ENCODE measurements around the gene FNIP1.

The FNIP1 gene

GRCh38 chr5:131747180-131748105, 49.4 kb downstream of the FNIP1 start:
- no peaks in the 10 kb centered on the region for H3K27me3 ChIP-seq (replicated peaks; ENCODE audit: insufficient read depth, low read length)
- H3K4me1 ChIP-seq (ENCODE audit: low read length): peaks cover 8% of the 10 kb centered on the region; the same call in 1 of the 2 replicates
- peaks cover 84% of the 10 kb centered on the region for H3K79me2 ChIP-seq (ENCODE audit: low read length)
- no peak overlapping the region for H3K4me2 ChIP-seq (ENCODE audit: low read depth, low read length)
- no peaks in the 10 kb centered on the region; the same call in none of the 2 replicates for H4K20me1 ChIP-seq (ENCODE audit: insufficient read depth, low read length)
- no peak for TF ChIP-seq EZH2 (optimal IDR thresholded peaks at IDR 0.05; ENCODE audit: low read depth, low read length)
- no peak for TF ChIP-seq EZH2phosphoT487 (IDR thresholded peaks at IDR 0.05; ENCODE audit: low read length)
- TF ChIP-seq, protein P1, sequence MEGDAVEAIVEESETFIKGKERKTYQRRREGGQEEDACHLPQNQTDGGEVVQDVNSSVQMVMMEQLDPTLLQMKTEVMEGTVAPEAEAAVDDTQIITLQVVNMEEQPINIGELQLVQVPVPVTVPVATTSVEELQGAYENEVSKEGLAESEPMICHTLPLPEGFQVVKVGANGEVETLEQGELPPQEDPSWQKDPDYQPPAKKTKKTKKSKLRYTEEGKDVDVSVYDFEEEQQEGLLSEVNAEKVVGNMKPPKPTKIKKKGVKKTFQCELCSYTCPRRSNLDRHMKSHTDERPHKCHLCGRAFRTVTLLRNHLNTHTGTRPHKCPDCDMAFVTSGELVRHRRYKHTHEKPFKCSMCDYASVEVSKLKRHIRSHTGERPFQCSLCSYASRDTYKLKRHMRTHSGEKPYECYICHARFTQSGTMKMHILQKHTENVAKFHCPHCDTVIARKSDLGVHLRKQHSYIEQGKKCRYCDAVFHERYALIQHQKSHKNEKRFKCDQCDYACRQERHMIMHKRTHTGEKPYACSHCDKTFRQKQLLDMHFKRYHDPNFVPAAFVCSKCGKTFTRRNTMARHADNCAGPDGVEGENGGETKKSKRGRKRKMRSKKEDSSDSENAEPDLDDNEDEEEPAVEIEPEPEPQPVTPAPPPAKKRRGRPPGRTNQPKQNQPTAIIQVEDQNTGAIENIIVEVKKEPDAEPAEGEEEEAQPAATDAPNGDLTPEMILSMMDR (IDR thresholded peaks at IDR 0.05; ENCODE audit: low read length): no peak
- no peak overlapping the region for H2AFZ ChIP-seq (ENCODE audit: low read length)
- H3K4me3 ChIP-seq (ENCODE audit: low read length): no peak overlapping the region
- H3K9ac ChIP-seq (ENCODE audit: low read length): no peak overlapping the region
- no peaks in the 10 kb centered on the region for H3K9me3 ChIP-seq (replicated peaks; ENCODE audit: insufficient read depth, low read length)
- no peaks in the 10 kb centered on the region for H3F3A ChIP-seq (ENCODE audit: insufficient read depth, low read length)
- no peak overlapping the region for H3K27ac ChIP-seq (ENCODE audit: low read length)
- no peaks in the 10 kb centered on the region for H3K36me3 ChIP-seq (replicated peaks; ENCODE audit: insufficient read depth, low read length)
- H3K9me2 ChIP-seq (replicated peaks; ENCODE audit: insufficient read depth, low read length): no peaks in the 10 kb centered on the region
- no peak for DNase-seq

GRCh38 chr5:131746423-131746822, 50.4 kb downstream of the FNIP1 start:
- no peaks in the 10 kb centered on the region for H3K27me3 ChIP-seq (replicated peaks; ENCODE audit: insufficient read depth, low read length)
- peaks cover 8% of the 10 kb centered on the region; the same call in 1 of the 2 replicates for H3K4me1 ChIP-seq (ENCODE audit: low read length)
- no peak overlapping the region for H3K9ac ChIP-seq (ENCODE audit: low read length)
- H3K79me2 ChIP-seq (ENCODE audit: low read length): peaks cover 82% of the 10 kb centered on the region
- no peaks in the 10 kb centered on the region for H3F3A ChIP-seq (ENCODE audit: insufficient read depth, low read length)
- no peaks in the 10 kb centered on the region for H3K9me3 ChIP-seq (replicated peaks; ENCODE audit: insufficient read depth, low read length)
- H3K36me3 ChIP-seq (replicated peaks; ENCODE audit: insufficient read depth, low read length): no peaks in the 10 kb centered on the region
- H2AFZ ChIP-seq (ENCODE audit: low read length): no peak overlapping the region
- no peak for DNase-seq
- TF ChIP-seq EZH2phosphoT487 (IDR thresholded peaks at IDR 0.05; ENCODE audit: low read length) (no peak), EZH2 (optimal IDR thresholded peaks at IDR 0.05; ENCODE audit: low read depth, low read length) (no peak)
- TF ChIP-seq, protein P1 (IDR thresholded peaks at IDR 0.05; ENCODE audit: low read length): no peak
- H3K4me3 ChIP-seq (ENCODE audit: low read length): no peak overlapping the region
- H4K20me1 ChIP-seq (ENCODE audit: insufficient read depth, low read length): no peaks in the 10 kb centered on the region; the same call in none of the 2 replicates
- no peak overlapping the region for H3K4me2 ChIP-seq (ENCODE audit: low read depth, low read length)
- no peak overlapping the region for H3K27ac ChIP-seq (ENCODE audit: low read length)
- H3K9me2 ChIP-seq (replicated peaks; ENCODE audit: insufficient read depth, low read length): no peaks in the 10 kb centered on the region

- Histone ChIP-seq H3K9me2 (replicated peaks; ENCODE audit: insufficient read depth, low read length) (no peaks in the 10 kb centered on the region), H2AFZ (ENCODE audit: low read length) (no peak overlapping the region), H3K27ac (ENCODE audit: low read length) (no peak overlapping the region), H3K4me3 (ENCODE audit: low read length) (no peak overlapping the region), H3K27me3 (replicated peaks; ENCODE audit: insufficient read depth, low read length) (no peaks in the 10 kb centered on the region), H3F3A (ENCODE audit: insufficient read depth, low read length) (no peaks in the 10 kb centered on the region), H3K4me1 (ENCODE audit: low read length) (peaks cover 8% of the 10 kb centered on the region; the same call in 1 of the 2 replicates), H3K36me3 (replicated peaks; ENCODE audit: insufficient read depth, low read length) (no peaks in the 10 kb centered on the region), H3K9me3 (replicated peaks; ENCODE audit: insufficient read depth, low read length) (no peaks in the 10 kb centered on the region), H4K20me1 (ENCODE audit: insufficient read depth, low read length) (no peaks in the 10 kb centered on the region; the same call in 1 of the 2 replicates), H3K4me2 (ENCODE audit: low read depth, low read length) (no peak overlapping the region), H3K79me2 (ENCODE audit: low read length) (peaks cover 75% of the 10 kb centered on the region), H3K9ac (ENCODE audit: low read length) (no peak overlapping the region)
- no peak for DNase-seq
- TF ChIP-seq EZH2phosphoT487 (IDR thresholded peaks at IDR 0.05; ENCODE audit: low read length) (no peak), EZH2 (optimal IDR thresholded peaks at IDR 0.05; ENCODE audit: low read depth, low read length) (no peak)
- TF ChIP-seq, protein P1 (IDR thresholded peaks at IDR 0.05; ENCODE audit: low read length): no peak
Measured at GRCh38 chr5:131745703-131746102, 51.1 kb downstream of the FNIP1 start.
